ENCODE results near the gene TSEN54. TPM values are rescaled to one million over a fixed set of nuclear protein-coding genes. Genes with fewer than 3 reads are reported as not detected.

TSEN54 gene
- total RNA-seq, 1 experiment from 2014 or later, result 36.6 TPM

GRCh38 chr17:75487351-75488070 lies 28.8 kb upstream of the TSEN54 start:
- Histone ChIP-seq H3K27ac (ENCODE audit: low read depth, low read length, poor library complexity, severe bottlenecking) (no peak overlapping the region), H3K36me3 (ENCODE audit: insufficient read depth, low read length, poor library complexity, severe bottlenecking) (peaks cover 3% of the 10 kb centered on the region), H3K27me3 (replicated peaks; ENCODE audit: insufficient read depth, low read depth, low read length, poor library complexity) (no peaks in the 10 kb centered on the region), H3K9me3 (ENCODE audit: low read depth, low read length, poor library complexity, severe bottlenecking) (no peaks in the 10 kb centered on the region), H3K4me1 (ENCODE audit: insufficient read depth, low read length, poor library complexity, severe bottlenecking) (no peaks in the 10 kb centered on the region), H3K4me3 (ENCODE audit: low read depth, low read length, poor library complexity, severe bottlenecking) (no peak overlapping the region)
- ChIA-PET POLR2A (ENCODE audit: low non-redundant PET) (no interaction called here), CTCF (interaction anchor here (0.6 kb wide), 1 partner anchor 10 kb away, joined by 4 read pairs; no protein-coding TSS in a partner anchor)
- BruUV-seq (replicated peaks), result no TSS peak
- DNase-seq (ENCODE audit: low spot score), result no peak
- TF ChIP-seq CTCF (conservative IDR thresholded peaks at IDR 0.05; ENCODE audit: low read depth, low read length) (no peak), EZH2 (IDR thresholded peaks at IDR 0.05; ENCODE audit: borderline replicate concordance, low read depth, low read length, poor library complexity, severe bottlenecking) (no peak)
- intact Hi-C loops (cut with micrococcal nuclease; ENCODE audit: unreplicated experiment), result no loop called here

- Histone ChIP-seq H3K27ac (ENCODE audit: low read depth, low read length, poor library complexity, severe bottlenecking) (no peak overlapping the region), H3K27me3 (replicated peaks; ENCODE audit: insufficient read depth, low read depth, low read length, poor library complexity) (no peaks in the 10 kb centered on the region), H3K9me3 (ENCODE audit: low read depth, low read length, poor library complexity, severe bottlenecking) (no peaks in the 10 kb centered on the region), H3K4me1 (ENCODE audit: insufficient read depth, low read length, poor library complexity, severe bottlenecking) (no peaks in the 10 kb centered on the region), H3K36me3 (ENCODE audit: insufficient read depth, low read length, poor library complexity, severe bottlenecking) (peaks cover 12% of the 10 kb centered on the region), H3K4me3 (ENCODE audit: low read depth, low read length, poor library complexity, severe bottlenecking) (no peak overlapping the region)
- ChIA-PET CTCF (no interaction called here), POLR2A (ENCODE audit: low non-redundant PET) (no interaction called here)
- intact Hi-C loops (cut with micrococcal nuclease; ENCODE audit: unreplicated experiment), result no loop called here
- BruUV-seq (replicated peaks), result no TSS peak
- TF ChIP-seq CTCF (conservative IDR thresholded peaks at IDR 0.05; ENCODE audit: low read depth, low read length), result no peak
- no peak for TF ChIP-seq EZH2 (IDR thresholded peaks at IDR 0.05; ENCODE audit: borderline replicate concordance, low read depth, low read length, poor library complexity, severe bottlenecking)
- DNase-seq (ENCODE audit: low spot score), result no peak
Measured at GRCh38 chr17:75488693-75489510, 27.4 kb upstream of the TSEN54 start.

GRCh38 chr17:75489511-75489955 lies 26.8 kb upstream of the TSEN54 start:
- Histone ChIP-seq H3K36me3 (ENCODE audit: insufficient read depth, low read length, poor library complexity, severe bottlenecking) (peaks cover 14% of the 10 kb centered on the region), H3K4me3 (ENCODE audit: low read depth, low read length, poor library complexity, severe bottlenecking) (no peak overlapping the region), H3K27me3 (replicated peaks; ENCODE audit: insufficient read depth, low read depth, low read length, poor library complexity) (no peaks in the 10 kb centered on the region), H3K27ac (ENCODE audit: low read depth, low read length, poor library complexity, severe bottlenecking) (no peak overlapping the region), H3K9me3 (ENCODE audit: low read depth, low read length, poor library complexity, severe bottlenecking) (no peaks in the 10 kb centered on the region), H3K4me1 (ENCODE audit: insufficient read depth, low read length, poor library complexity, severe bottlenecking) (no peaks in the 10 kb centered on the region)
- BruUV-seq (replicated peaks), result no TSS peak
- no peak for DNase-seq (ENCODE audit: low spot score)
- CTCF ChIA-PET, result no interaction called here
- TF ChIP-seq EZH2 (IDR thresholded peaks at IDR 0.05; ENCODE audit: borderline replicate concordance, low read depth, low read length, poor library complexity, severe bottlenecking), result no peak
- no peak for TF ChIP-seq CTCF (conservative IDR thresholded peaks at IDR 0.05; ENCODE audit: low read depth, low read length)
- intact Hi-C loops (cut with micrococcal nuclease; ENCODE audit: unreplicated experiment), result no loop called here
- POLR2A ChIA-PET (ENCODE audit: low non-redundant PET), result no interaction called here

Data from A673 (cell line).